ENCODE measurements around the gene NUP210.

Gene NUP210

DNA sequence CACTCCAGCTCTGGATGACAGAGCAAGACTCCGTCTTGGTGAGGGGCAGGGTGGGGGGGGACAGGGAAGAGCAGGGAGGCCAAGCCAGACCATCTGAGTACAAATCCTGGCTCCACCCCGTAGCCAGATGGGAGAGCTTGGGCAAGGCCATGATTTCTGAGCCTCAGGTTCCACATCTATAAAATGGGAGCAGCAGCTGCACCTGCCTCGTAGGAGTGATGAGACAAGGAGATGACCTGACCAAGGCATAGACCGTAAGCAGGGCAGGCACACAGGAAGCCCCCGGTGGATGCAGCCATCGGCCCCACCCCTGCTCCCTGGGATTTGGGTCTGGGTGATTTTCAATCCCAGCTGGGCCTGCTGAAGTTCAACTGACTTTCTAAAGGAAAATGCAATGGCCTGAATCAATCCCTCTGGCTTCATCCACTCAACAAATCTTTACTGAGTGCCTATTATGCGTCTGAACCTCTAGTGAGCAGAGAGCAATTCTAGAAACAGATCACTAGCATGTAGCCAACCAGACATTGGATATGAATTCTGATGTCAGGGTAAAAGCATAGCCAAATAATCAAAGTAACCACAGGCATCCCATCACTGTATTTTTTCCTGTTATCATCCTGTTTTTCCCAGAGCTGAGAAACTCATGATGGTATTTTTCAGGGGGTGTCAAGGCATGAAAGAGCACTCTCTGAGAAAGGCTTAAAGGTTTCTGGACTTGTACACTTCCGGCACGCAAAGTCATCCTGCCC is 141.2 kb downstream of the NUP210 start:
- no peak for TF ChIP-seq JUND (IDR thresholded peaks at IDR 0.05; ENCODE audit: low read depth)
- DNase-seq (ENCODE audit: low read depth in 1 of 2, low spot score in 1 of 2), result no peak
- in situ Hi-C loops (cut with HindIII; ENCODE audit: low pct_unique_long_range_greater_than_20kb, low sequenced_read_pairs), result no loop called here

GRCh38 chr3:13277860-13278531 is 142.1 kb downstream of the NUP210 start:
- DNase-seq (ENCODE audit: low read depth in 1 of 2, low spot score in 1 of 2), result peak; percentile 69 to 76
- TF ChIP-seq JUND (IDR thresholded peaks at IDR 0.05; ENCODE audit: low read depth), result no peak
- in situ Hi-C loops (cut with HindIII; ENCODE audit: low pct_unique_long_range_greater_than_20kb, low sequenced_read_pairs), result no loop called here

DNA sequence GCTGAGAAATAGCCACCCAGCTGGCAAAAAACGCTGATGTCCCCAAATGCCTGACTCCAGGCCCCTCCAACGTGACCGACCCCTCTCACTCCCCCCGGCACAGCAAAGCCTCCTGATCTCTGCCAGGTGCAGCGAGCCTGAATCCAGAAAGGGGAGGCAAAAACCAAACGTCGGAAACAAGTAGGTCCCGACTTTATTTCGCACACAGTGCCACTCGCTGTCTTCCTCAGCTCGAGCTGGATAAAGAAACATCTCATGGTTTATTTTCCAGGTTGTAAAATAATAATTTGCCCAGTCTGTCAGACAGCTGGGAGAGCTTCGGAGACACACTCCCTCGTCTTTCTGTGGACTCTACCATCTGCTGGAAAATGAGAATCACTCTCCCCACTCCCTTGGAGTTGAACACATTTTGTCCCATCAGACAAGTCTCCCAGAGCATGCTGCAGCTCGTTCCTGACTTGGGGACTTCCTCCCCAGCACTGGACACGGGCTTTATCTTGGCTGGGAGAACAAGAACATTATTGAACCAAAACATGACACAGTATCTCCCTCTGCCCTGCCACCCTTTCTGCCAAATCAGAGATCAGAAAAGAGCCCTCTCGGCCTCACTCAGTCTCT is 142.8 kb downstream of the NUP210 start:
- DNase-seq (ENCODE audit: low read depth in 1 of 2, low spot score in 1 of 2), result no peak
- TF ChIP-seq JUND (IDR thresholded peaks at IDR 0.05; ENCODE audit: low read depth), result no peak
- in situ Hi-C loops (cut with HindIII; ENCODE audit: low pct_unique_long_range_greater_than_20kb, low sequenced_read_pairs), result no loop called here

DNA sequence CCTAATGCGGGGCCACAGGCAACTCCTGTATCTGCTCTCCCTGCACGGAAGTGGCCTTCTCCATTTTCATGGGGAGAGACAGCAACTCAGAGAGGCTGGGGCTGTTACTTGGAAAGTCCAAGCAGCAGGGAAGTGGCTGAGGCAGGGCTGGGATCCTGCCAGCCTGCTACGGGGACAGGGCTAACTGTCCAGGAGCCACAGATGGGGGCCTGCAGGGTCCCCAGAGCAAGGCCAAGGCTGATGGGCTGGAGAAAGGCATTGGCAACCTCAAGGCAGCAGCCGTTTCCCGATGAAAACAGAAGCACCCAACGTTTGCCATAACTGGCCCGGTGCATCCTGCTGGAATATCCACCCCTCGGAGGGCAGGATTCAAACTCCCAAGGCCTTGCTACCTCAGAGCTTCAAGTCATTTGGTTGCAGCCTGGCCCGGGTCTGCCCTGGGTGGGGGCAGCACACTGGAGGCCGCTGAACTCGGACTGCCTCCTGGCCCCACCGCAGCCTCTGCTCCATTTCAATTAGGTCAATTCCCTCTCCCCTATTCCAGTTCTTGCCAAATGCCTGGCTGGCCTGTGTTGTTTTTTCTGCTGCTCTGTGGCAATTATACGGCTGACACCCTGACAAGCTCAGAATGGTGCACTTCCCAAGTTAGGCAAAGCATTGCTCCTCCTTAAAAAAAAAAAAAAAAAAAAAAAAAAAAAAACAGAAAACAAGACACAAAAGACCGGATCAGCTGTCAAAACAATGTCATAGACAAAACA is 143.5 kb downstream of the NUP210 start:
- no peak for DNase-seq (ENCODE audit: low read depth in 1 of 2, low spot score in 1 of 2)
- in situ Hi-C loops (cut with HindIII; ENCODE audit: low pct_unique_long_range_greater_than_20kb, low sequenced_read_pairs), result no loop called here
- TF ChIP-seq JUND (IDR thresholded peaks at IDR 0.05; ENCODE audit: low read depth), result no peak

DNA sequence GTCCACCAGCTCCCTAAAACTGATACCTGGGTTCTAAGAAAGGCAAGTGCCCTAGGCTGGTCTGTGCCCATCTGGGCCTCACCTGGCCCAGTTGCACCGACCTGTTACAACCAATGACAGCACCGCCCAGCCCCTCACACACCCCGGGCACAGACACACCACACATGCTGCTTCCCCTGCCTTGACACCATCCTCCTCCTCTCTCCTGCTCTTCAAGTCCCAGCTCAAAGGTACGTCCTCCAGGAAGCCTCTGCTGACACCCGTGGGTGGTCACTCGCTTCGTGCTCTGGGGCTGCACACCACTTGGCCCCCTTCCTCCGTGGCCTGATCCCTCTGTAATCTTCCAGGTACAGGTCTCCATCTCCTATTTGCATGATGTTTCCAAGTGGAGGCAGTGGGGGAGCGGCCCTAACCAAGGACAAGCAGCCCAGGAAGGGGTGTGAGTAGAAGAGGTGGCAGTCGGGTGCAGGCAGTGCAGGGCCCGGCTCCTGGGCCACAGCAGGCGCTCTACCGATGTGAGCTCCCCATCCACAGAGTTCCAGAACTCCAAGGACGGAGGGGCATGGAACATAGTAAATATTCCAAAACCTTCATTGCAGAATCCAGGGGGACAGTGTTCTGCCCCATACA is 144.6 kb downstream of the NUP210 start:
- DNase-seq (ENCODE audit: low read depth in 1 of 2, low spot score in 1 of 2), result no peak
- TF ChIP-seq JUND (IDR thresholded peaks at IDR 0.05; ENCODE audit: low read depth), result no peak
- in situ Hi-C loops (cut with HindIII; ENCODE audit: low pct_unique_long_range_greater_than_20kb, low sequenced_read_pairs), result no loop called here

GRCh38 chr3:13274551-13275332 is 145.4 kb downstream of the NUP210 start:
- TF ChIP-seq JUND (IDR thresholded peaks at IDR 0.05; ENCODE audit: low read depth), result no peak
- no peak for DNase-seq (ENCODE audit: low read depth in 1 of 2, low spot score in 1 of 2)
- in situ Hi-C loops (cut with HindIII; ENCODE audit: low pct_unique_long_range_greater_than_20kb, low sequenced_read_pairs), result no loop called here

- in situ Hi-C loops (cut with HindIII; ENCODE audit: low pct_unique_long_range_greater_than_20kb, low sequenced_read_pairs), result no loop called here
- TF ChIP-seq JUND (IDR thresholded peaks at IDR 0.05; ENCODE audit: low read depth), result no peak
- no peak for DNase-seq (ENCODE audit: low read depth in 1 of 2, low spot score in 1 of 2)
These were observed 146.0 kb downstream of the NUP210 start for GRCh38 chr3:13274125-13274524.

DNA sequence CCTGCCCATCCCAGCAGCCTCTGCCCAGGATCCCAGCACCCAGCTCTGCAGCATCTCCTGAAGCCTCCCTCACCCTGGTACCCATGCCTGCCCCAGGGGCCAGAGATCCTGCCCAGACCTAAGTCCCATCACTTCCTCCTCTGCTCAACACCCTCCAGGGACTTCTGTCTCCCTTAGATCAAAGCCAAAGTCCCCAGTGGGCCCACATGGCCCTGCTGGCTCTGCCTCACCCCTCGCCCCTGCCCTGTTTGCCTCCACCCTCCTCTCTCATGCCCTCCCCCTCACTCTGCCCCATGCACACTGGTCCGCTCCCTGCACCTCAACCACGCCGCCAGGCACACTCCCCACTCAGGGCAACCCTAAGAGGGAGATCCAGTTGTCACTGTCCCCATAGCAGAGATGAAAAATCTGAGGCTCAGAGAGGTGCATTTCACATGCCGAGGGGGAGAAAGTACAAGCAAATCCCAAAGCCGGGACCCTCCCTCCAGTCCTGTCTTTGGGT is 146.5 kb downstream of the NUP210 start:
- in situ Hi-C loops (cut with HindIII; ENCODE audit: low pct_unique_long_range_greater_than_20kb, low sequenced_read_pairs), result no loop called here
- DNase-seq (ENCODE audit: low read depth in 1 of 2, low spot score in 1 of 2), result no peak
- no peak for TF ChIP-seq JUND (IDR thresholded peaks at IDR 0.05; ENCODE audit: low read depth)

GRCh38 chr3:13272831-13273603 is 147.1 kb downstream of the NUP210 start:
- TF ChIP-seq JUND (IDR thresholded peaks at IDR 0.05; ENCODE audit: low read depth), result no peak
- in situ Hi-C loops (cut with HindIII; ENCODE audit: low pct_unique_long_range_greater_than_20kb, low sequenced_read_pairs), result no loop called here
- DNase-seq (ENCODE audit: low read depth in 1 of 2, low spot score in 1 of 2), result no peak

- peak in 1 of 2 experiments; percentile 27 for DNase-seq (ENCODE audit: low read depth in 1 of 2, low spot score in 1 of 2)
- in situ Hi-C loops (cut with HindIII; ENCODE audit: low pct_unique_long_range_greater_than_20kb, low sequenced_read_pairs), result no loop called here
- TF ChIP-seq JUND (IDR thresholded peaks at IDR 0.05; ENCODE audit: low read depth), result no peak
These were observed 150.3 kb downstream of the NUP210 start for GRCh38 chr3:13269711-13270378.
